Adrenal gland (tissue), 12 donors: Measurements from ENCODE around the gene PTPRN2. TPM values are rescaled to one million over a fixed set of nuclear protein-coding genes. Genes with fewer than 3 reads are reported as not detected.
"Not testable (repeated sequence)": the region's sequence is repeated elsewhere in the genome, so short reads cannot be mapped to it uniquely, and the experiment has no call there.

ENCODE experiments used
- DNase-seq, 7 donors: peaks; one replicate each; pipeline ENCODE4 v3.0.0-alpha.2; 2019 to 2020
- H3K27ac ChIP-seq, 5 donors: fragments of 200-600 bp; sonication (generic) in 4 of 5; 1 replicate in 3 of 5; 2 replicates in 2 of 5; pipeline versions ENCODE4 v1.5.1 to v1.8.0; 2016 to 2020; ENCODE audit warnings: mild to moderate bottlenecking in 1 of 5
- H3K27me3 ChIP-seq: fragments of 200-600 bp; 2 replicates; pipeline ENCODE4 v1.8.0; 2021
- H3K36me3 ChIP-seq, 2 donors: fragments of 200-600 bp; replicated peaks in 1 of 2; 1 replicate in 1 of 2; 2 replicates in 1 of 2; pipeline versions ENCODE4 v1.5.1 to v1.8.0; 2018 to 2022
- H3K4me1 ChIP-seq, 2 donors: fragments of 200-600 bp; replicated peaks in 1 of 2; 1 replicate in 1 of 2; 2 replicates in 1 of 2; pipeline versions ENCODE4 v1.5.1 to v1.8.0; 2018 to 2021
- H3K4me3 ChIP-seq, 4 donors: fragments of 200-600 bp; sonication (generic) in 3 of 4; one replicate each; pipeline ENCODE4 v1.5.1; 2016 to 2018
- H3K9me3 ChIP-seq, 3 donors: fragments of 200-600 bp; sonication (generic) in 1 of 3; replicated peaks in 1 of 3; 1 replicate in 2 of 3; 2 replicates in 1 of 3; pipeline versions ENCODE4 v1.5.1 to v1.8.0; 2016 to 2021
- POLR2A ChIP-seq, 2 donors: fragments of 450-650 bp; IDR thresholded peaks; one replicate each; pipeline ENCODE4 v1.6.1; 2017; ENCODE audit warnings: antibody characterized with exemption in 2 of 2, mild to moderate bottlenecking in 2 of 2, moderate library complexity in 1 of 2
- WGBS, 4 donors: extraction: QIAGEN DNeasy Blood & Tissue Kit in 2 of 4; methylation state at CpG; one replicate each; pipeline versions ENCODE4 v1.1.5 to v1.1.7; 2013 to 2017; 5-methylcytosine and 5-hydroxymethylcytosine counted together
- intact Hi-C, 2 donors: fragments of 100-400 bp; cut with DNase I; formaldehyde crosslinking; loops; one replicate each; pipeline versions ENCODE4 v1.14.1 to v1.15.0; 2022 to 2023
- polyA plus RNA-seq, 3 donors: library from polyadenylated mRNA; stranded (reverse); fragments of 200-250 nt in 2 of 3; fragments of 350-450 nt in 1 of 3; fragmentation: Illumina TruSeq in 1 of 3; extraction: RNeasy Lipid Tissue Mini Kit (QIAGEN cat#74804) in 1 of 3; gene quantifications; one replicate each; pipeline ENCODE4 v1.2.3, GENCODE V29; 2013 to 2014
- total RNA-seq, 9 donors: library from RNA; depleted of rRNA in 4 of 9; stranded (reverse); fragments of >200 nt in 4 of 9; fragments of 120-200 nt in 1 of 9; fragmentation: NEBNext Ultra II Directional in 1 of 9; extraction: Animal tissue kit (Norgen Biotek cat#: 25700) in 1 of 9; gene quantifications; one replicate each; pipeline versions ENCODE4 v1.1.0 to v1.2.4, GENCODE V29; 2013 to 2023
- TF ChIP-seq, protein P1 (sequence below), 6 experiments: fragments of 450-650 bp in 4 of 6; fragments of 200-600 bp in 2 of 6; sonication (generic) in 1 of 6; IDR thresholded peaks; 1 replicate in 5 of 6; 2 replicates in 1 of 6; pipeline versions ENCODE4 v1.5.1 to v1.8.0; 2016 to 2021; ENCODE audit warnings: antibody characterized with exemption in 6 of 6, mild to moderate bottlenecking in 2 of 6, moderate library complexity in 1 of 6
- donor health status: healthy with polysubstance abuse.
- donor health status: Bipolar disorder and iron deficiency.
- donor health status: DM: yes; HTN: yes; CAD: no.
- donor health status: DM: no; HTN: no; CAD: no.
- donor health status: DM: no; HTN: no; CAD: no.
- donor health status: DM: yes; HTN: yes; CAD: no.

Gene PTPRN2
- total and polyA plus RNA-seq, 12 donors = 2.2 to 16.2 (median 3.4) TPM

DNA sequence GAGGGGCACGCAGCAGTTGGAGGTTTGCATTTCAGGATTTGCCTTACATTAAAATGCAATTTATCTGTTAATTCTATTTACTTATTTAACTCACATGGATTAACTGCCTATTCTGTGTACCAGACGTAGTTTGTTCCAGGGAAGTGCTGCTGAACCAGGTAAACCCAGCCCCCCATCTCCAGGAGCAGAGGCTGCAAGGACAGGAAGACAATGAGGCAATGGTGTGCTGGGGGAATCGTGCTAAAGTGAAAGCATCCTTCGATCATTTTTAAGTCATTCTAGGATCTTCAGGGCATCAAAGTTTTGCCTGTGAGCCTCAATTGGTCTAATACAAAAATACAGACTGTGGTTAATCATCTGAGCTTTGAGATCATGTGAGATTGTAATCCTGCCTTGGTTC lies 1084.4 kb downstream of the PTPRN2 start:
- TF ChIP-seq, protein P1, sequence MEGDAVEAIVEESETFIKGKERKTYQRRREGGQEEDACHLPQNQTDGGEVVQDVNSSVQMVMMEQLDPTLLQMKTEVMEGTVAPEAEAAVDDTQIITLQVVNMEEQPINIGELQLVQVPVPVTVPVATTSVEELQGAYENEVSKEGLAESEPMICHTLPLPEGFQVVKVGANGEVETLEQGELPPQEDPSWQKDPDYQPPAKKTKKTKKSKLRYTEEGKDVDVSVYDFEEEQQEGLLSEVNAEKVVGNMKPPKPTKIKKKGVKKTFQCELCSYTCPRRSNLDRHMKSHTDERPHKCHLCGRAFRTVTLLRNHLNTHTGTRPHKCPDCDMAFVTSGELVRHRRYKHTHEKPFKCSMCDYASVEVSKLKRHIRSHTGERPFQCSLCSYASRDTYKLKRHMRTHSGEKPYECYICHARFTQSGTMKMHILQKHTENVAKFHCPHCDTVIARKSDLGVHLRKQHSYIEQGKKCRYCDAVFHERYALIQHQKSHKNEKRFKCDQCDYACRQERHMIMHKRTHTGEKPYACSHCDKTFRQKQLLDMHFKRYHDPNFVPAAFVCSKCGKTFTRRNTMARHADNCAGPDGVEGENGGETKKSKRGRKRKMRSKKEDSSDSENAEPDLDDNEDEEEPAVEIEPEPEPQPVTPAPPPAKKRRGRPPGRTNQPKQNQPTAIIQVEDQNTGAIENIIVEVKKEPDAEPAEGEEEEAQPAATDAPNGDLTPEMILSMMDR (IDR thresholded peaks at IDR 0.05) = no peak
- TF ChIP-seq POLR2A (IDR thresholded peaks at IDR 0.05) = no peak
- H3K4me1 ChIP-seq = no peaks in the 10 kb centered on the region
- H3K4me3 ChIP-seq = no peak overlapping the region
- H3K36me3 ChIP-seq = no peaks in the 10 kb centered on the region
- DNase-seq = no peak
- no peaks in the 10 kb centered on the region for H3K9me3 ChIP-seq
- H3K27ac ChIP-seq = peak overlapping the region in 1 of 5 donors; percentile 61
- intact Hi-C loops = no loop called here
- 53 to 74% (median 63%) methylated on average over 4 of the region's 4 CpGs for WGBS, 4 donors
- no peaks in the 10 kb centered on the region for H3K27me3 ChIP-seq

GRCh38 chr7:157502701-157503111 lies 1084.9 kb downstream of the PTPRN2 start:
- no peak for TF ChIP-seq POLR2A (IDR thresholded peaks at IDR 0.05)
- TF ChIP-seq, protein P1 (IDR thresholded peaks at IDR 0.05) = no peak
- Histone ChIP-seq H3K4me1 (no peaks in the 10 kb centered on the region), H3K27me3 (no peaks in the 10 kb centered on the region), H3K4me3 (no peak overlapping the region), H3K9me3 (no peaks in the 10 kb centered on the region), H3K36me3 (no peaks in the 10 kb centered on the region), H3K27ac (peak overlapping the region in 1 of 5 donors; percentile 61)
- intact Hi-C loops = no loop called here
- WGBS, 4 donors = 37 to 52% (median 50%) methylated on average over 9 to 12 of the region's 12 CpGs
- peak in 3 of 7 donors; percentile 13 to 56 (median 22) for DNase-seq

DNA sequence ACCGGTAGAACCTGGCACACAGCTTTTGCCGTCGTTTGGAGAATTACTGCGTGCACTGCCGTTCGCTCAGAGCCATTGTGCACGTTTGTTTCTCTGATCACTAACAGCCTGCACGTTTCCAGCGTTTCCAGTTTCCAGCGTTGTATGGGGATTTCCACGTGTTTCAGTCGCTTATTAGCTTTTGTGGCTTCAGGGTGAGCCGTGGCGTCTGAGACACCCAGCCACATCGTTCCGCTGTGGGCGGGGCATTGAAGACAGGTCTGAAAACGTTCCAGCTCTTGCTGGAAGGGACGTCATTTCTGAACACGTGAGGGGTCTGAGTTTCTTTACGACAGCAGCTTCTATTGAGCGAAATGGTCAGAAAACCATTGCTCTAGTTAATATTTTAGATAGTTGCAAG lies 1086.0 kb downstream of the PTPRN2 start:
- no peak overlapping the region for H3K4me3 ChIP-seq
- intact Hi-C loops = no loop called here

GRCh38 chr7:157500989-157501540 lies 1086.6 kb downstream of the PTPRN2 start:
- H3K27me3 ChIP-seq, H3K9me3 ChIP-seq, H3K4me1 ChIP-seq, H3K36me3 ChIP-seq, DNase-seq, H3K4me3 ChIP-seq, H3K27ac ChIP-seq, intact Hi-C loops: not testable (repeated sequence)
- 91 to 94% (median 92%) methylated on average over 12 to 36 of the region's 45 CpGs for WGBS, 4 donors

More for the DNA sequence above, 1086.0 kb downstream of the PTPRN2 start:
- H3K27me3 ChIP-seq = no peaks in the 10 kb centered on the region
- H3K9me3 ChIP-seq = no peaks in the 10 kb centered on the region
- H3K27ac ChIP-seq = no peak overlapping the region
- H3K4me1 ChIP-seq = no peaks in the 10 kb centered on the region
- no peak for TF ChIP-seq POLR2A (IDR thresholded peaks at IDR 0.05)
- TF ChIP-seq, protein P1 (IDR thresholded peaks at IDR 0.05) = no peak
- WGBS, 4 donors = 76 to 86% (median 85%) methylated on average over 22 of the region's 22 CpGs
- DNase-seq = no peak
- H3K36me3 ChIP-seq = no peaks in the 10 kb centered on the region
